Measurements from ENCODE around the gene KRTAP12-1.
"Not testable (repeated sequence)": the region's sequence is repeated elsewhere in the genome, so short reads cannot be mapped to it uniquely, and the experiment has no call there.

Gene KRTAP12-1

GRCh38 chr21:44697811-44698734 is 16.1 kb upstream of the KRTAP12-1 start:
- no peak overlapping the region for H3K9ac ChIP-seq (ENCODE audit: low read depth in 1 of 2, low read length in 2 of 2)
- H3K9me3 ChIP-seq (ENCODE audit: control insufficient read depth in 2 of 2, low read length in 2 of 2), result peaks cover 0 to 2% of the 10 kb centered on the region in 2 donors
- peaks cover 16 to 44% of the 10 kb centered on the region in 2 donors for H3K27me3 ChIP-seq (ENCODE audit: control insufficient read depth in 2 of 2, insufficient read depth in 2 of 2, low read length in 2 of 2)
- no peak overlapping the region for H3K27ac ChIP-seq (ENCODE audit: low read depth in 2 of 2, low read length in 2 of 2)
- no peak overlapping the region for H3K4me3 ChIP-seq (ENCODE audit: low read length in 2 of 2)
- H3K4me1 ChIP-seq (ENCODE audit: control insufficient read depth in 2 of 2, insufficient read depth in 2 of 2, low read length in 2 of 2), result no peaks in the 10 kb centered on the region
- H3K36me3 ChIP-seq (ENCODE audit: control insufficient read depth in 2 of 2, insufficient read depth in 2 of 2, low read length in 2 of 2), result no peaks in the 10 kb centered on the region

GRCh38 chr21:44697172-44697810 is 15.3 kb upstream of the KRTAP12-1 start, which contains the start of gene KRTAP10-12:
KRTAP10-12 (plus strand) TSS chr21:44697172; CDS start chr21:44697202, 30 bp downstream.
- not testable (repeated sequence) for H3K4me3 ChIP-seq (ENCODE audit: low read length in 2 of 2); H3K27ac ChIP-seq (ENCODE audit: low read depth in 2 of 2, low read length in 2 of 2); H3K9ac ChIP-seq (ENCODE audit: low read depth in 1 of 2, low read length in 2 of 2); H3K36me3 ChIP-seq (ENCODE audit: control insufficient read depth in 2 of 2, insufficient read depth in 2 of 2, low read length in 2 of 2); H3K9me3 ChIP-seq (ENCODE audit: control insufficient read depth in 2 of 2, low read length in 2 of 2); H3K4me1 ChIP-seq (ENCODE audit: control insufficient read depth in 2 of 2, insufficient read depth in 2 of 2, low read length in 2 of 2)
- H3K27me3 ChIP-seq (ENCODE audit: control insufficient read depth in 2 of 2, insufficient read depth in 2 of 2, low read length in 2 of 2), result peaks cover 12 to 36% of the 10 kb centered on the region in 2 donors

- peaks cover 12 to 32% of the 10 kb centered on the region in 2 donors for H3K27me3 ChIP-seq (ENCODE audit: control insufficient read depth in 2 of 2, insufficient read depth in 2 of 2, low read length in 2 of 2)
- H3K27ac ChIP-seq (ENCODE audit: low read depth in 2 of 2, low read length in 2 of 2), result no peak overlapping the region
- no peaks in the 10 kb centered on the region for H3K36me3 ChIP-seq (ENCODE audit: control insufficient read depth in 2 of 2, insufficient read depth in 2 of 2, low read length in 2 of 2)
These were observed 14.6 kb upstream of the KRTAP12-1 start for GRCh38 chr21:44696572-44696971.

GRCh38 chr21:44695641-44696040 is 13.7 kb upstream of the KRTAP12-1 start:
- H3K27me3 ChIP-seq (ENCODE audit: control insufficient read depth in 2 of 2, insufficient read depth in 2 of 2, low read length in 2 of 2), result peaks cover 10 to 33% of the 10 kb centered on the region in 2 donors

More at GRCh38 chr21:44696572-44696971, 14.6 kb upstream of the KRTAP12-1 start:
- Histone ChIP-seq H3K9ac (ENCODE audit: low read depth in 1 of 2, low read length in 2 of 2) (no peak overlapping the region), H3K9me3 (ENCODE audit: control insufficient read depth in 2 of 2, low read length in 2 of 2) (peaks cover 0 to 2% of the 10 kb centered on the region in 2 donors), H3K4me1 (ENCODE audit: control insufficient read depth in 2 of 2, insufficient read depth in 2 of 2, low read length in 2 of 2) (no peaks in the 10 kb centered on the region), H3K4me3 (ENCODE audit: low read length in 2 of 2) (no peak overlapping the region)

GRCh38 chr21:44695184-44695583 is 13.2 kb upstream of the KRTAP12-1 start:
- peaks cover 0 to 2% of the 10 kb centered on the region in 2 donors for H3K9me3 ChIP-seq (ENCODE audit: control insufficient read depth in 2 of 2, low read length in 2 of 2)
- H3K4me1 ChIP-seq (ENCODE audit: control insufficient read depth in 2 of 2, insufficient read depth in 2 of 2, low read length in 2 of 2), result no peaks in the 10 kb centered on the region
- peaks cover 9 to 30% of the 10 kb centered on the region in 2 donors for H3K27me3 ChIP-seq (ENCODE audit: control insufficient read depth in 2 of 2, insufficient read depth in 2 of 2, low read length in 2 of 2)
- no peak overlapping the region for H3K9ac ChIP-seq (ENCODE audit: low read depth in 1 of 2, low read length in 2 of 2)
- no peak overlapping the region for H3K27ac ChIP-seq (ENCODE audit: low read depth in 2 of 2, low read length in 2 of 2)
- H3K4me3 ChIP-seq (ENCODE audit: low read length in 2 of 2), result no peak overlapping the region
- H3K36me3 ChIP-seq (ENCODE audit: control insufficient read depth in 2 of 2, insufficient read depth in 2 of 2, low read length in 2 of 2), result no peaks in the 10 kb centered on the region

More at GRCh38 chr21:44695641-44696040, 13.7 kb upstream of the KRTAP12-1 start:
- no peaks in the 10 kb centered on the region for H3K36me3 ChIP-seq (ENCODE audit: control insufficient read depth in 2 of 2, insufficient read depth in 2 of 2, low read length in 2 of 2)
- H3K4me1 ChIP-seq (ENCODE audit: control insufficient read depth in 2 of 2, insufficient read depth in 2 of 2, low read length in 2 of 2), result no peaks in the 10 kb centered on the region
- no peak overlapping the region for H3K9ac ChIP-seq (ENCODE audit: low read depth in 1 of 2, low read length in 2 of 2)
- no peak overlapping the region for H3K27ac ChIP-seq (ENCODE audit: low read depth in 2 of 2, low read length in 2 of 2)
- H3K9me3 ChIP-seq (ENCODE audit: control insufficient read depth in 2 of 2, low read length in 2 of 2), result peaks cover 0 to 2% of the 10 kb centered on the region in 2 donors
- no peak overlapping the region for H3K4me3 ChIP-seq (ENCODE audit: low read length in 2 of 2)

- Histone ChIP-seq H3K36me3 (ENCODE audit: control insufficient read depth in 2 of 2, insufficient read depth in 2 of 2, low read length in 2 of 2) (no peaks in the 10 kb centered on the region), H3K27me3 (ENCODE audit: control insufficient read depth in 2 of 2, insufficient read depth in 2 of 2, low read length in 2 of 2) (peaks cover 6 to 27% of the 10 kb centered on the region in 2 donors), H3K4me3 (ENCODE audit: low read length in 2 of 2) (no peak overlapping the region), H3K9ac (ENCODE audit: low read depth in 1 of 2, low read length in 2 of 2) (no peak overlapping the region), H3K4me1 (ENCODE audit: control insufficient read depth in 2 of 2, insufficient read depth in 2 of 2, low read length in 2 of 2) (no peaks in the 10 kb centered on the region), H3K27ac (ENCODE audit: low read depth in 2 of 2, low read length in 2 of 2) (no peak overlapping the region), H3K9me3 (ENCODE audit: control insufficient read depth in 2 of 2, low read length in 2 of 2) (peaks cover 0 to 2% of the 10 kb centered on the region in 2 donors)
These were observed 12.8 kb upstream of the KRTAP12-1 start for GRCh38 chr21:44694776-44695175.

GRCh38 chr21:44692798-44693512 is 11.0 kb upstream of the KRTAP12-1 start:
- Histone ChIP-seq H3K9ac (ENCODE audit: low read depth in 1 of 2, low read length in 2 of 2) (no peak overlapping the region), H3K4me3 (ENCODE audit: low read length in 2 of 2) (no peak overlapping the region), H3K9me3 (ENCODE audit: control insufficient read depth in 2 of 2, low read length in 2 of 2) (peaks cover 0 to 2% of the 10 kb centered on the region in 2 donors), H3K36me3 (ENCODE audit: control insufficient read depth in 2 of 2, insufficient read depth in 2 of 2, low read length in 2 of 2) (no peaks in the 10 kb centered on the region), H3K27ac (ENCODE audit: low read depth in 2 of 2, low read length in 2 of 2) (no peak overlapping the region), H3K27me3 (ENCODE audit: control insufficient read depth in 2 of 2, insufficient read depth in 2 of 2, low read length in 2 of 2) (peaks cover 4 to 20% of the 10 kb centered on the region in 2 donors), H3K4me1 (ENCODE audit: control insufficient read depth in 2 of 2, insufficient read depth in 2 of 2, low read length in 2 of 2) (no peaks in the 10 kb centered on the region)

- Histone ChIP-seq H3K4me1 (ENCODE audit: control insufficient read depth in 2 of 2, insufficient read depth in 2 of 2, low read length in 2 of 2) (no peaks in the 10 kb centered on the region), H3K9me3 (ENCODE audit: control insufficient read depth in 2 of 2, low read length in 2 of 2) (peaks cover 0 to 2% of the 10 kb centered on the region in 2 donors), H3K9ac (ENCODE audit: low read depth in 1 of 2, low read length in 2 of 2) (no peak overlapping the region), H3K27ac (ENCODE audit: low read depth in 2 of 2, low read length in 2 of 2) (no peak overlapping the region), H3K4me3 (ENCODE audit: low read length in 2 of 2) (no peak overlapping the region), H3K36me3 (ENCODE audit: control insufficient read depth in 2 of 2, insufficient read depth in 2 of 2, low read length in 2 of 2) (no peaks in the 10 kb centered on the region), H3K27me3 (ENCODE audit: control insufficient read depth in 2 of 2, insufficient read depth in 2 of 2, low read length in 2 of 2) (peaks cover 5 to 9% of the 10 kb centered on the region in 2 donors)
These were observed 9.7 kb upstream of the KRTAP12-1 start for GRCh38 chr21:44691686-44692085.

- H3K9me3 ChIP-seq (ENCODE audit: control insufficient read depth in 2 of 2, low read length in 2 of 2); H3K4me1 ChIP-seq (ENCODE audit: control insufficient read depth in 2 of 2, insufficient read depth in 2 of 2, low read length in 2 of 2); H3K27ac ChIP-seq (ENCODE audit: low read depth in 2 of 2, low read length in 2 of 2); H3K27me3 ChIP-seq (ENCODE audit: control insufficient read depth in 2 of 2, insufficient read depth in 2 of 2, low read length in 2 of 2); H3K4me3 ChIP-seq (ENCODE audit: low read length in 2 of 2); H3K36me3 ChIP-seq (ENCODE audit: control insufficient read depth in 2 of 2, insufficient read depth in 2 of 2, low read length in 2 of 2); H3K9ac ChIP-seq (ENCODE audit: low read depth in 1 of 2, low read length in 2 of 2): not testable (repeated sequence)
These were observed 7.8 kb upstream of the KRTAP12-1 start for GRCh38 chr21:44689740-44690139.

All from mucosa of rectum (tissue), 2 donors.